Neural progenitor cell (in vitro differentiated cells): ENCODE results near the gene SEC22A. TPM values are rescaled to one million over a fixed set of nuclear protein-coding genes. Genes with fewer than 3 reads are reported as not detected.
"Not testable (repeated sequence)": the region's sequence is repeated elsewhere in the genome, so short reads cannot be mapped to it uniquely, and the experiment has no call there.

Source experiments
- DNase-seq: peaks from one replicate; pipeline ENCODE4 v3.0.0-alpha.2; 2016; ENCODE audit warnings: low spot score
- H2AFZ ChIP-seq: fragments of 200-600 bp; sonication (generic); replicated peaks from 2 replicates; pipeline ENCODE4 v1.6.1; 2016; ENCODE audit warnings: antibody characterized with exemption
- H3F3A ChIP-seq: fragments of 200-600 bp; sonication (generic); 2 replicates; pipeline ENCODE4 v1.6.1; 2016; ENCODE audit warnings: antibody characterized with exemption, low read depth
- H3K27ac ChIP-seq: fragments of 200-600 bp; sonication (generic); 2 replicates; pipeline ENCODE4 v1.5.1; 2016; ENCODE audit warnings: mild to moderate bottlenecking
- H3K27me3 ChIP-seq: fragments of 200-600 bp; sonication (generic); 2 replicates; pipeline ENCODE4 v1.6.1; 2016; ENCODE audit warnings: mild to moderate bottlenecking, moderate library complexity
- H3K36me3 ChIP-seq: fragments of 200-600 bp; sonication (generic); 2 replicates; pipeline ENCODE4 v1.5.1; 2016
- H3K4me1 ChIP-seq: fragments of 200-600 bp; sonication (generic); 2 replicates; pipeline ENCODE4 v1.6.1; 2016; ENCODE audit warnings: mixed run types
- H3K4me2 ChIP-seq: fragments of 200-600 bp; sonication (generic); 2 replicates; pipeline ENCODE4 v1.6.1; 2016
- H3K4me3 ChIP-seq: fragments of 200-600 bp; sonication (generic); 2 replicates; pipeline ENCODE4 v1.5.1; 2016
- H3K79me2 ChIP-seq: fragments of 200-600 bp; sonication (generic); 2 replicates; pipeline ENCODE4 v1.6.1; 2016; ENCODE audit warnings: low read depth
- H3K9ac ChIP-seq: fragments of 200-600 bp; sonication (generic); 2 replicates; pipeline ENCODE4 v1.6.1; 2016
- H3K9me3 ChIP-seq: fragments of 200-600 bp; sonication (generic); 2 replicates; pipeline ENCODE4 v1.5.1; 2016; ENCODE audit warnings: low read depth
- H4K20me1 ChIP-seq: fragments of 200-600 bp; sonication (generic); 2 replicates; pipeline ENCODE4 v1.6.1; 2016; ENCODE audit warnings: low read depth
- H3K27ac Mint-ChIP-seq: 3 replicates; pipeline ENCODE4 v1.8.0; 2021; ENCODE audit warnings: mixed read lengths
- H3K27me3 Mint-ChIP-seq: 2 replicates; pipeline ENCODE4 v1.8.0; 2022; ENCODE audit warnings: low read depth, mild to moderate bottlenecking, inconsistent platforms, moderate library complexity, mixed read lengths; ENCODE audit not compliant: insufficient read depth
- H3K36me3 Mint-ChIP-seq: 3 replicates; pipeline ENCODE4 v1.8.0; 2021; ENCODE audit warnings: mixed read lengths
- H3K4me1 Mint-ChIP-seq: 3 replicates; pipeline ENCODE4 v1.8.0; 2021; ENCODE audit warnings: mixed read lengths
- H3K4me3 Mint-ChIP-seq: 3 replicates; pipeline ENCODE4 v1.8.0; 2021; ENCODE audit warnings: mild to moderate bottlenecking, moderate library complexity, mixed read lengths
- H3K9me3 Mint-ChIP-seq: 3 replicates; pipeline ENCODE4 v1.8.0; 2020; ENCODE audit warnings: mixed read lengths
- CTCF ChIP-seq: fragments of 200-600 bp; sonication (generic); IDR thresholded peaks from 2 replicates; pipeline ENCODE4 v1.5.1; 2017; ENCODE audit warnings: antibody characterized with exemption, mild to moderate bottlenecking
- EZH2 ChIP-seq: fragments of 200-600 bp; sonication (generic); IDR thresholded peaks from 2 replicates; pipeline ENCODE4 v1.6.1; 2017; ENCODE audit warnings: antibody characterized with exemption, mild to moderate bottlenecking, moderate library complexity
- EZH2phosphoT487 ChIP-seq: fragments of 200-600 bp; sonication (generic); IDR thresholded peaks from 2 replicates; pipeline ENCODE4 v1.6.1; 2017; ENCODE audit warnings: antibody characterized with exemption
- total RNA-seq: library from RNA; depleted of rRNA; stranded (reverse); fragments of >200 nt; gene quantifications from 2 replicates; pipeline ENCODE4 v1.2.3, GENCODE V29; 2015; ENCODE audit warnings: low replicate concordance

SEC22A gene
- total RNA-seq, 1 donor from 2014 or later: 26.4 TPM

- Histone ChIP-seq H3F3A (no peaks in the 10 kb centered on the region), H3K27me3 (no peaks in the 10 kb centered on the region), H3K4me2 (no peak overlapping the region), H3K4me1 (no peaks in the 10 kb centered on the region), H4K20me1 (no peaks in the 10 kb centered on the region), H3K9ac (no peak overlapping the region), H3K79me2 (no peaks in the 10 kb centered on the region), H2AFZ (no peak overlapping the region), H3K27ac (no peak overlapping the region), H3K4me3 (no peak overlapping the region), H3K9me3 (no peaks in the 10 kb centered on the region), H3K36me3 (no peaks in the 10 kb centered on the region)
- DNase-seq: no peak
- peaks cover 4% of the 10 kb centered on the region for H3K9me3 Mint-ChIP-seq
- no peaks in the 10 kb centered on the region for H3K4me1 Mint-ChIP-seq
- TF ChIP-seq EZH2phosphoT487: no peak
- no peak for TF ChIP-seq CTCF
- no peak for TF ChIP-seq EZH2
- H3K27me3 Mint-ChIP-seq: no peaks in the 10 kb centered on the region
- H3K36me3 Mint-ChIP-seq: peaks cover 31% of the 10 kb centered on the region
- no peak overlapping the region for H3K27ac Mint-ChIP-seq
- H3K4me3 Mint-ChIP-seq: no peak overlapping the region
Measured at GRCh38 chr3:123236902-123237301, 35.2 kb downstream of the SEC22A start.

DNA sequence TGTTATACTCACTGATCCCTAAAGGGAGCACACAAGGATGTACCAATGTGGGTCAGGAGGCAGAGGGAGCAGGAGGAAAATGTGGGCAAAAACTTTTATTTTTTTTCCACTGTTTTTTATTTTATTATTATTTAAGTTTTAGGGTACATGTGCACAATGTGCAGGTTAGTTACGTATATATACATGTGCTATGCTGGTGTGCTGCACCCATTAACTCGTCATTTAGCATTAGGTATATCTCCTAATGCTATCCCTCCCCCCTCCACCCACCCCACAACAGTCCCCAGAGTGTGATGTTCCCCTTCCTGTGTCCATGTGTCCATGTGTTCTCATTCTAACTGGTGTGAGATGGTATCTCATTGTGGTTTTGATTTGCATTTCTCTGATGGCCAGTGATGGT is 37.4 kb downstream of the SEC22A start:
- H3K9ac ChIP-seq, H3K27me3 ChIP-seq, H3K9me3 Mint-ChIP-seq, H3K27me3 Mint-ChIP-seq, H3F3A ChIP-seq, H4K20me1 ChIP-seq, H3K27ac Mint-ChIP-seq, H3K27ac ChIP-seq, H3K36me3 ChIP-seq, H3K4me1 Mint-ChIP-seq, H2AFZ ChIP-seq, H3K4me2 ChIP-seq, H3K79me2 ChIP-seq, DNase-seq, H3K9me3 ChIP-seq, H3K4me1 ChIP-seq, H3K4me3 ChIP-seq, H3K4me3 Mint-ChIP-seq: not testable (repeated sequence)
- peaks cover 27% of the 10 kb centered on the region for H3K36me3 Mint-ChIP-seq

GRCh38 chr3:123239756-123240155 is 38.0 kb downstream of the SEC22A start:
- H3K79me2 ChIP-seq: no peaks in the 10 kb centered on the region
- H3K27me3 ChIP-seq: no peaks in the 10 kb centered on the region
- no peak for TF ChIP-seq EZH2
- TF ChIP-seq EZH2phosphoT487: no peak
- TF ChIP-seq CTCF: no peak
- H3K27ac ChIP-seq: no peak overlapping the region
- no peaks in the 10 kb centered on the region for H3K9me3 ChIP-seq
- Mint-ChIP-seq H3K27me3 (no peaks in the 10 kb centered on the region), H3K4me3 (no peak overlapping the region), H3K27ac (no peak overlapping the region), H3K36me3 (peaks cover 25% of the 10 kb centered on the region), H3K4me1 (peaks cover 5% of the 10 kb centered on the region), H3K9me3 (peaks cover 4% of the 10 kb centered on the region)
- no peaks in the 10 kb centered on the region for H3F3A ChIP-seq
- H4K20me1 ChIP-seq: no peaks in the 10 kb centered on the region
- H3K9ac ChIP-seq: no peak overlapping the region
- H3K4me2 ChIP-seq: no peak overlapping the region
- H2AFZ ChIP-seq: no peak overlapping the region
- H3K36me3 ChIP-seq: no peaks in the 10 kb centered on the region
- H3K4me1 ChIP-seq: no peaks in the 10 kb centered on the region
- DNase-seq: no peak
- H3K4me3 ChIP-seq: no peak overlapping the region

DNA sequence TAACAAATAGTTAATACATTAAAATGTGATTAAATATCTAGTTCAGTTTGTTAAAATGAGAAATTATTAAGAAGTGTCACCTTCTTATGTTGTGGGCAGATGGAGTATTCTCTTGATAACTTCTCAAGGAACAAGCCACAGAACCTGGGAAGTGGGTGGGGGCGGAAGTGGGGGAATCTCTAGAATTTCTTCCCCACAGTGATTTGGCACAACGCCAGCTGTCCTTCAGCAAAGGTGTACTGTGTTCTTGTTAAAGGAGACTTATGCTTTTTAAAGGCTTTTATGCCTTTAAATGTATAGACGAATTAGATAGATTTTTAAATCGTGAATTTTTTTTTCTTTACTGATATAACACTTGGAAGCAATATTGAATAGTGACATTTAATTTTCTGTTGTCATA is 42.4 kb downstream of the SEC22A start:
- TF ChIP-seq CTCF: no peak
- no peak for TF ChIP-seq EZH2phosphoT487
- no peak for TF ChIP-seq EZH2
- no peaks in the 10 kb centered on the region for H3K9me3 ChIP-seq
- no peak overlapping the region for H3K27ac ChIP-seq
- H3K27me3 ChIP-seq: no peaks in the 10 kb centered on the region
- no peaks in the 10 kb centered on the region for H3F3A ChIP-seq
- Mint-ChIP-seq H3K4me1 (peaks cover 10% of the 10 kb centered on the region), H3K36me3 (peaks cover 25% of the 10 kb centered on the region), H3K27ac (no peak overlapping the region), H3K4me3 (no peak overlapping the region), H3K9me3 (peaks cover 4% of the 10 kb centered on the region), H3K27me3 (no peaks in the 10 kb centered on the region)
- H3K9ac ChIP-seq: no peak overlapping the region
- H4K20me1 ChIP-seq: no peaks in the 10 kb centered on the region
- no peaks in the 10 kb centered on the region for H3K36me3 ChIP-seq
- H2AFZ ChIP-seq: no peak overlapping the region
- DNase-seq: no peak
- H3K4me2 ChIP-seq: no peak overlapping the region
- no peaks in the 10 kb centered on the region for H3K4me1 ChIP-seq
- no peaks in the 10 kb centered on the region for H3K79me2 ChIP-seq
- H3K4me3 ChIP-seq: no peak overlapping the region
